Lower leg skin (tissue), 4 donors: ENCODE data around the gene KRT14. TPM values are rescaled to one million over a fixed set of nuclear protein-coding genes. Genes with fewer than 3 reads are reported as not detected.
"Not testable (repeated sequence)": the region's sequence is repeated elsewhere in the genome, so short reads cannot be mapped to it uniquely, and the experiment has no call there.

Source experiments
- DNase-seq, 2 donors: peaks; one replicate each; pipeline ENCODE4 v3.0.0-alpha.2; 2019; ENCODE audit warnings: low spot score in 2 of 2
- H3K4me3 ChIP-seq: fragments of 200-600 bp; sonication (generic); 2 replicates; pipeline ENCODE4 v1.5.1; 2017; ENCODE audit warnings: mild to moderate bottlenecking, low read depth; ENCODE audit not compliant: poor library complexity, severe bottlenecking
- POLR2A ChIP-seq, 2 donors: fragments of 450-650 bp; IDR thresholded peaks; one replicate each; pipeline ENCODE4 v1.6.1; 2016 to 2017; ENCODE audit warnings: antibody characterized with exemption in 2 of 2, mild to moderate bottlenecking in 1 of 2, moderate library complexity in 1 of 2
- WGBS, 2 donors: methylation state at CpG; one replicate each; pipeline ENCODE4 v1.1.5; 2018; 5-methylcytosine and 5-hydroxymethylcytosine counted together
- intact Hi-C: fragments of 100-400 bp; cut with DNase I; formaldehyde crosslinking; loops from one replicate; pipeline ENCODE4 v1.15.0; 2023; ENCODE audit warnings: low total_unique reads
- total RNA-seq, 4 donors: library from RNA; depleted of rRNA; stranded (reverse); fragments of >200 nt; gene quantifications; one replicate each; pipeline ENCODE4 v1.1.0, GENCODE V29; 2016
- TF ChIP-seq, protein P1 (sequence below), 3 donors: fragments of 450-650 bp; IDR thresholded peaks; one replicate each; pipeline ENCODE4 v1.5.1; 2016; ENCODE audit warnings: antibody characterized with exemption in 3 of 3, mild to moderate bottlenecking in 3 of 3, moderate library complexity in 2 of 3

KRT14 gene
- total RNA-seq, 4 donors from 2014 or later, result 4,210 to 7,487 (median 6,656) TPM

DNA sequence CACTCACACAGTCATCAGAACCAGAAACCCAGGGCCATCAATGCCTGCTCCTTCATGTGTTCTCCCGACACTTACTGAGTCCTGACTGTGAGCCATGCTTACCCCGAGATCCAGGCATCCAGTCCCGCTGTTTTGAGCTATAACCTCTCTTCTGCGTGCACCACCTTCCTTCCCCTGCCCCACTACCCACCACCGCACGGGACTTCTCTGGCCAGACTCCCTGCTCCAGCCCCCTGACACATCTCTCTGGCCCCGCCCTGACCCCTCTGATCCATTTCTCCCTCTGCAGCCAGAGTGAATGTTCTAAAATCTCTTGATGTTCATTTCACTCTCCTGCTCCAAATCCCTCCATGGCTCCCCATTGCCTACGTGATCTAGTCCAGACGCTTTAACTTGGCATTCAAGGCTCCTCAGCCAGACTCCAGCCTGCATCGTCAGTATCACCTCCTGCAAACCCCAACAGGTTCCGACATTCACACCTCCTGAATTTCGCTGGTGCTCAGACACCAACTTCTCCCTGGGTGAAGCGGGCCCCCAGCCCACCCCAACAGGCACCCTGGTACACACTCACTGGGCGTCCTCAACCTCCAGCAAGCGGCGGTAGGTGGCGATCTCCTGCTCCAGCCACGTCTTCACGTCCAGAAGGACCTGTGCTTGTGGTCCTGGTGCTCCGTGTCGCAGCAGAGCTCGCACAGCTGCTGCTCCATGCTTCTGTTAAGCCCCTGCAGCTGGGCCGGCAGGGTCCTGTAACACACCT, 40.8 kb upstream of the KRT14 start:
- no peak overlapping the region for H3K4me3 ChIP-seq
- no peak for TF ChIP-seq POLR2A (IDR thresholded peaks at IDR 0.05)
- TF ChIP-seq, protein P1, sequence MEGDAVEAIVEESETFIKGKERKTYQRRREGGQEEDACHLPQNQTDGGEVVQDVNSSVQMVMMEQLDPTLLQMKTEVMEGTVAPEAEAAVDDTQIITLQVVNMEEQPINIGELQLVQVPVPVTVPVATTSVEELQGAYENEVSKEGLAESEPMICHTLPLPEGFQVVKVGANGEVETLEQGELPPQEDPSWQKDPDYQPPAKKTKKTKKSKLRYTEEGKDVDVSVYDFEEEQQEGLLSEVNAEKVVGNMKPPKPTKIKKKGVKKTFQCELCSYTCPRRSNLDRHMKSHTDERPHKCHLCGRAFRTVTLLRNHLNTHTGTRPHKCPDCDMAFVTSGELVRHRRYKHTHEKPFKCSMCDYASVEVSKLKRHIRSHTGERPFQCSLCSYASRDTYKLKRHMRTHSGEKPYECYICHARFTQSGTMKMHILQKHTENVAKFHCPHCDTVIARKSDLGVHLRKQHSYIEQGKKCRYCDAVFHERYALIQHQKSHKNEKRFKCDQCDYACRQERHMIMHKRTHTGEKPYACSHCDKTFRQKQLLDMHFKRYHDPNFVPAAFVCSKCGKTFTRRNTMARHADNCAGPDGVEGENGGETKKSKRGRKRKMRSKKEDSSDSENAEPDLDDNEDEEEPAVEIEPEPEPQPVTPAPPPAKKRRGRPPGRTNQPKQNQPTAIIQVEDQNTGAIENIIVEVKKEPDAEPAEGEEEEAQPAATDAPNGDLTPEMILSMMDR (IDR thresholded peaks at IDR 0.05), result no peak
- DNase-seq, result no peak
- intact Hi-C loops, result no loop called here
- 85 to 87% methylated on average over 23 of the region's 23 CpGs for WGBS, 2 donors

DNA sequence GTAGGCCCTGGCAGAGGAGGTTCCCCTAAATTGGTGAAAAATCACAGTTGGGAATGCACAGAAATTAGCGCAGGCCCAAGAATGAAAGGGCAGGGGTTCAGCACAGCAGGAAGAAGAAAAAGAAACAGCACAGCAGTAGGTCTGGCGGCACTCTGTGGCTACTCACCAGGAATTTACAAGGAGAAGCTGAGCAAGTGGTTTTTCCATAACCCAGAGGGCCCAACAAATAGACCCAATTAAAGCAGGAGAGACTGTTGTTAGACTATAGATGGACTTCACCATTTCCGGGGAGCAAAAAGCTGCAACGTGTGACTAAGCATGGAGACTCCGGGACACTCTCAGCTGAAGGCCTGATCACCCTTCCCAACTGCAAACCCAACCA, 40.2 kb upstream of the KRT14 start:
- H3K4me3 ChIP-seq, intact Hi-C loops, DNase-seq: not testable (repeated sequence)
- WGBS, 2 donors, result 82 to 89% methylated on average over 5 of the region's 5 CpGs

DNA sequence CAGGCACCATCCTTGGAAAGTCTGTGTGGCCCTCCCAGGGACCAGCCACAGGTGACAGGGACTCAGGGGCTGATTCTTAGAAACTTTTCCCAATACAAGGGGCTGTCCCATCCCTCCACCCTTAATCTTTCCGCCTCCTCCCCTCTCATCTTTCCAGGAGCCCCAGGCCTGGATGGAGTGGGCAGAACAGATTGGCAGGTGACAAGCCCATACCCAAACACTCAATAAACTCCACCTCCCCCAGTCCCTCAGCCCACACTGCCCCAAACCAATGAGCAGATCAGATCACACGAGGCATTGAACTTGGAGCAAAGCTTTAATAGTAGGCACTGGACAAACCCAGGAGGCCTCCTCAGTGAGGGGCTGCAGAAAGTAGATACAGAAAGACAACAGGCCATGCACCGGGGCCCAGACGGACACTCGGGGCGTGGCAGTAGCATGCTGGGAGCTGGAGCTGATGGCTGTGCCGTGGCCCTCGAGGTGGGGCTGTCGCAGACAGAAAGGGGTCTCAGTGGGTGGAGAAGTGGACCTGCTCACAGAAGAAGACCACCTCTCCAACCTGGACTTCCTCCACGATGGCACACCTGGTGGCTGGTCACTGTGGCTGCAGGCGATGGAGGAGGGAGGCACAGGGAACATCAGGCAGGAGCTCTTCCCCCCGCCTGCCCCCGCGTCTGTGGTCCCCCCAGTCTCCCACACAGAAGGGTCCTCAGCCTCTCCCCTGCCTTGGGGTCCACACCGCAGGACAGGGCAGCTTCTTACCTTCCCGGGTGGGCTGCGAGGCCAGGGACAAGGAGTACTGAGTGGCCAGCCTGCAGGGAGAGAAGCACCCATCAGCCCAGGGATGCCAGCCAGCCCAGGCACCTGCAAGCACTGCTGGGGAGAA, 39.6 kb upstream of the KRT14 start:
- H3K4me3 ChIP-seq, intact Hi-C loops, DNase-seq: not testable (repeated sequence)
- 87 to 90% methylated on average over 14 to 17 of the region's 17 CpGs for WGBS, 2 donors

DNA sequence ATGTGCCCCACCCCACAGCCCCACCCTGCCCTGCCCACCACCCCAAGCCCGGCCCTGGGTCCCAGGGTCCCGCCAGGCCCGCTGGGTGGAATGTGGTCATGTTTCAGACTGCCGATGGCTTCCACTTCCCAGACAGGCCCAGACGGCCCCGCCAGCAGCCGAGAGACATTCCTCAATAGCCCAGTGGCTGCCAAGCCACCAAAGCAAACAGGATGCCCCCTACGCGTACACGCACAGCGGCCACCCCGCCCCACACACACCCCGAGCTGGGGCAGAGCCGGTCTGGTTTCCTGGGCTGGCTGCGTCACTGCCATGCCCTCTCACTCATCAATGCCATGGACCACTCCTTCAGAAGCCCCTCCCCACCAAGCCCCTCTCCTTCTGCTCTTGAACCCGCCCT, 38.9 kb upstream of the KRT14 start:
- TF ChIP-seq, protein P1 (IDR thresholded peaks at IDR 0.05), result no peak
- TF ChIP-seq POLR2A (IDR thresholded peaks at IDR 0.05), result no peak

DNA sequence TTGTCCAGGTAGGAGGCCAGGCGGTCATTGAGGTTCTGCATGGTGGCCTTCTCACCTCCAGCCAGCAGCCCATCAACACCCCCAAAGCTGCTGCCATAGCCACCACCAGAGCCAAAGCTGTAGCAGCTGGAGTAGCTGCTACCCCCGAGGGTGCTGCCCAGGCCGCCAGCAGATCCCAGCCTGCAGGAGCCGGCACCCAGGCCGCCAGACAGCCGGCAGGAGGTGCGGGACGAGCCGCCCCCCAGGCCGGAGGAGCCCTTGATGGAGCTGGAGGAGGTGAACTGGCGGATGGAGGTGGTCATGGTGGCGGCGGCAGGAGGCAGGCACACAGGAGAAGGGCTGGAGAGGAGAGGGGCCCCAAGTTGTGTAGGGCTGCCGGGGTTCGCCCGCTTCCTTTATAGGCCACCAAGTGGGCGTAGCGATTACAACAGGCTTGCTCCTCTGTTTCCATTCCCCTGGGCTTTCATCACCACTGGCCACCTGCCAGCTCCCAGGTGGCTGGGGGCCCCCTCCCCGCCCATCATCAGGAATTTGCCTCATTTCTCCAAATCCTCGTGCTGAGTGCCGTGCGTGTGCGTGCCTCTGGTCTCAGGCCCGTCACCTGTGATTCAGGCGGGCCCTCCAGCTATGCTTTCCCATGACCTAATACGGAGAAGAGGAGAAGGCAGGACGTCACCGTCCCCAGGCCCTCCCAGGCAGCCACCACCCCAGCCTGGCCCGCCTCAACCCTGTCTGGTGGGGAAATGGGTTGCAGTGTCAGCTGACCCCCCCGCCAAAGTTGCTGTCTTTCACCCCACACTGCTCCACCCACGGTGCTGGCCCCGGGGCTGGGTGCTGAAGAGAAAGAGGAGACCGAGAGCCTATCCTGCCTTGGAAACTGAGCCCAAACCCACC, 37.8 kb upstream of the KRT14 start, which contains the start of gene KRT17:
Gene KRT17 (minus strand): TSS at position 368 of the 894 bp plus-strand sequence. CDS start 66 bp downstream, at position 302.
- intact Hi-C loops, result no loop called here
- H3K4me3 ChIP-seq, result no peak within 1 kb of the TSS
- TF ChIP-seq POLR2A (IDR thresholded peaks at IDR 0.05), result no peak
- TF ChIP-seq, protein P1 (IDR thresholded peaks at IDR 0.05), result no peak
- WGBS, 2 donors, result 36 to 56% methylated on average over 14 to 24 of the region's 33 CpGs
- DNase-seq, result no peak

More for the DNA sequence above, 38.9 kb upstream of the KRT14 start:
- WGBS, 2 donors, result 17 to 47% methylated on average over 15 of the region's 16 CpGs
- intact Hi-C loops, result no loop called here
- no peak overlapping the region for H3K4me3 ChIP-seq
- DNase-seq, result no peak

DNA sequence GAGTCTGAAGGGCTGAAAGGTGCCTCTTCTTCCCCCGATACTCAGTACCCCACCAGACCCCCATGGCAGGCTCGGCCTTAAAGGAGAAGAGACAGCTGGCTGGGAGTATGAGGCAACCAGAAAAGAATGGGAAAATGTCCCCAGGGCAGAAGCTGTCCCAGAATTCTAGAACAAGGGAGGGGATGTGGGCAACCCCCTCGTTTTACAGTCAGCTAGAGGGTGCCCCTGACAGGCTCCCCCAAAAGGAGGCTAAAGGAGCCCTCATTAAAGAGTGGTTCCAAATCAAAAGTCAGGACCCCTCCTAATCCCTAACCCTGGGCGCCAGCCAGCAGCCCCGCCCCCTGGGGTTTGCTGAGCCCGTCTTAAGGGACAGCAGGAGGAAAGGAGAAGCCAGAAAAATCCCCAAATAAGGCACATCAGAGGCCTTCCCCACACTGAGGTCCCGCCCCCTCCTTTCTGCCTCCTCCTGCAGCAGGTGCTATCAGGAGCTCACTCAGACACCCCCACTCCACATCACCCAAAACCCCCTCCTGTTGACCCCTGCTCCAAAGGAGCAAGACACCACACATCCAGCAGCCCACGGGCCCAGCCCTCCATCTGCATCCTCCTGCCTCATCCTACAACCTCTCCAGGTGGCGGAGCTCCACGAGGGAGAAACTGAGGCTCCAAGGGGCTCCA, 36.6 kb upstream of the KRT14 start:
- 34 to 44% methylated on average over 10 of the region's 10 CpGs for WGBS, 2 donors
- peak in 1 of 2 donors; percentile 83 for DNase-seq
- not testable (repeated sequence) for H3K4me3 ChIP-seq

DNA sequence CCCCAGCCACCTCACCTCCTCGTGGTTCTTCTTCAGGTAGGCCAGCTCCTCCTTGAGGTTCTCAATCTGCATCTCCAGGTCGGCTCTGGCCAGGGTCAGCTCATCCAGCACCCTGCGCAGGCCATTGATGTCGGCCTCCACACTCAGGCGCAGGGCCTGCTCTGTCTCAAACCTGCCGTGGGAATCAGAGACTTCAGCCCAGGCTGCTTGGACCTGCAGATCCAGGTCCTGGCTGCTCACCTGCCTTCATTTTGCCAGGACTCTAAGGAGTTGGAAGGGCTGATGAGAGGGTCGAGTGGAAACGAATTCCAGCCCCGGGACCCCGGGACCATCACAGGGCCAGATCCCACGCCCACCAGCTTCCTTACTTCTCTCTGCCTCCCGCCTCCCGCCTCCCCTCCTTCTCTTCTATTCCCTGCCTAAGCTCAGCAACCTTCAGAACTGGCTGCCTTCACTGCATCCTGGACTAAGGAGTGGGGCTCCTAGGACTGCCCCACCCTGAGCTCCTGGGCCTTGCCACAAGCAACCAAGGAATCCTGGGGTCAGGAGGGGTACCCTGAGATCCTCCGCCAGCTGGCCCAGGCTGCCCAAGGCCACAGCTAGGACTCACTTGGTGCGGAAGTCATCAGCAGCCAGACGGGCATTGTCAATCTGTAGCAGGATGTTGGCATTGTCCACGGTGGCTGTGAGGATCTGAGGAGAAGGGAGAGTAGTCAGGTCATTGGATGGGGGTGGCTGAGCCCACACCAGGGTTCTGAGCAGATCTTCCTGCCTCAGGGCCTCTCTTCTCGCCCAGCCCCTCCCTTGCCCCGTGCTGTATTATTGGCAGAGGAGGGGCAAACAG, 35.9 kb upstream of the KRT14 start:
- H3K4me3 ChIP-seq, intact Hi-C loops: not testable (repeated sequence)
- WGBS, 2 donors, result 59 to 73% methylated on average over 19 of the region's 19 CpGs
- DNase-seq, result peak in 1 of 2 donors; percentile 81

More for the DNA sequence above, 36.6 kb upstream of the KRT14 start:
- intact Hi-C loops, result not testable (repeated sequence)
